Measurements from ENCODE around the gene ENTPD5.

GRCh38 chr14:74008843-74009499 is 10.1 kb downstream of the ENTPD5 start:
- TF ChIP-seq TAF1 (conservative IDR thresholded peaks at IDR 0.05) (no peak), CTCF (IDR thresholded peaks at IDR 0.05; ENCODE audit: low read depth, low read length, missing input control) (no peak), MAX (IDR thresholded peaks at IDR 0.05) (no peak), EGR1 (IDR thresholded peaks at IDR 0.05; ENCODE audit: low read depth in 2 of 2) (no peak), GABPA (IDR thresholded peaks at IDR 0.05 in 1 of 2, conservative IDR thresholded peaks at IDR 0.05 in 1 of 2) (no peak), RAD21 (IDR thresholded peaks at IDR 0.05) (no peak), YY1 (IDR thresholded peaks at IDR 0.05) (no peak), SP1 (IDR thresholded peaks at IDR 0.05) (no peak), JUND (IDR thresholded peaks at IDR 0.05) (no peak)

All from liver (tissue), 3 donors.